Measurements from ENCODE around the gene ZSCAN16. TPM values are rescaled to one million over a fixed set of nuclear protein-coding genes. Genes with fewer than 3 reads are reported as not detected.
A peak's percentile ranks its signal among the peaks of the same experiment; 100 is the strongest.

ZSCAN16 gene
- polyA plus RNA-seq, 1 experiment, result 2.3 TPM

- POLR2A ChIA-PET, result interaction anchor here (0.8 kb wide), 1 partner anchor 16 kb away, joined by 3 read pairs; the partner anchor contains the start of gene ZKSCAN8
- CTCF ChIA-PET, result interaction anchor here (0.8 to 3.2 kb wide), 2 partner anchors 21 to 231 kb away, joined by 3 to 9 read pairs; no protein-coding TSS in a partner anchor
- no peak for TF ChIP-seq CTCF (IDR thresholded peaks at IDR 0.05; ENCODE audit: insufficient read depth, low read depth, low read length)
- Histone ChIP-seq H3K36me3 (ENCODE audit: control insufficient read depth, insufficient read depth, low read length) (no peaks in the 10 kb centered on the region; the same call in 1 of the 2 replicates), H3K27me3 (ENCODE audit: control insufficient read depth, insufficient read depth, low read length) (no peaks in the 10 kb centered on the region), H3K4me3 (ENCODE audit: low read depth, low read length) (no peak overlapping the region)
- DNase-seq (ENCODE audit: low read depth), result no peak
These were observed 992 bp downstream of the ZSCAN16 start for GRCh38 chr6:28125401-28125800.

GRCh38 chr6:28134015-28134414 is 9.6 kb downstream of the ZSCAN16 start:
- peak; percentile 55 for TF ChIP-seq CTCF (IDR thresholded peaks at IDR 0.05; ENCODE audit: insufficient read depth, low read depth, low read length)
- no peak overlapping the region for H3K4me3 ChIP-seq (ENCODE audit: low read depth, low read length)
- ChIA-PET CTCF (interaction anchor here (0.7 to 0.9 kb wide), 2 partner anchors 78 to 222 kb away, joined by 3 to 6 read pairs; no protein-coding TSS in a partner anchor), POLR2A (no interaction called here)
- DNase-seq (ENCODE audit: low read depth), result no peak
- no peaks in the 10 kb centered on the region for H3K27me3 ChIP-seq (ENCODE audit: control insufficient read depth, insufficient read depth, low read length)
- H3K36me3 ChIP-seq (ENCODE audit: control insufficient read depth, insufficient read depth, low read length), result peaks cover 1% of the 10 kb centered on the region; the same call in 1 of the 2 replicates

- Histone ChIP-seq H3K4me3 (ENCODE audit: low read depth, low read length) (no peak overlapping the region), H3K36me3 (ENCODE audit: control insufficient read depth, insufficient read depth, low read length) (peaks cover 1% of the 10 kb centered on the region; the same call in 1 of the 2 replicates), H3K27me3 (ENCODE audit: control insufficient read depth, insufficient read depth, low read length) (no peaks in the 10 kb centered on the region)
- TF ChIP-seq CTCF (IDR thresholded peaks at IDR 0.05; ENCODE audit: insufficient read depth, low read depth, low read length), result no peak
- ChIA-PET CTCF (no interaction called here), POLR2A (interaction anchor here (0.7 kb wide), 1 partner anchor 39 kb away, joined by 15 read pairs; no protein-coding TSS in a partner anchor)
- DNase-seq (ENCODE audit: low read depth), result no peak
These were observed 10.3 kb downstream of the ZSCAN16 start for GRCh38 chr6:28134716-28135115.

- no peak overlapping the region for H3K4me3 ChIP-seq (ENCODE audit: low read depth, low read length)
- H3K27me3 ChIP-seq (ENCODE audit: control insufficient read depth, insufficient read depth, low read length), result no peaks in the 10 kb centered on the region
- ChIA-PET CTCF (no interaction called here), POLR2A (no interaction called here)
- H3K36me3 ChIP-seq (ENCODE audit: control insufficient read depth, insufficient read depth, low read length), result peaks cover 1% of the 10 kb centered on the region; the same call in 1 of the 2 replicates
- no peak for DNase-seq (ENCODE audit: low read depth)
- TF ChIP-seq CTCF (IDR thresholded peaks at IDR 0.05; ENCODE audit: insufficient read depth, low read depth, low read length), result no peak
These were observed 11.0 kb downstream of the ZSCAN16 start for GRCh38 chr6:28135393-28135792.

GRCh38 chr6:28136585-28137504 is 12.4 kb downstream of the ZSCAN16 start:
- POLR2A ChIA-PET, result interaction anchor here (0.8 kb wide), 1 partner anchor 32 kb away, joined by 3 read pairs; no protein-coding TSS in a partner anchor

More at GRCh38 chr6:28136585-28137504, 12.4 kb downstream of the ZSCAN16 start:
- no peak for TF ChIP-seq CTCF (IDR thresholded peaks at IDR 0.05; ENCODE audit: insufficient read depth, low read depth, low read length)
- no peaks in the 10 kb centered on the region for H3K27me3 ChIP-seq (ENCODE audit: control insufficient read depth, insufficient read depth, low read length)
- H3K4me3 ChIP-seq (ENCODE audit: low read depth, low read length), result peak overlapping the region; percentile 76
- H3K36me3 ChIP-seq (ENCODE audit: control insufficient read depth, insufficient read depth, low read length), result peaks cover 1% of the 10 kb centered on the region; the same call in 1 of the 2 replicates
- CTCF ChIA-PET, result interaction anchor here (1.5 to 2.1 kb wide), 2 partner anchors 219 to 244 kb away, joined by 3 to 11 read pairs; no protein-coding TSS in a partner anchor
- no peak for DNase-seq (ENCODE audit: low read depth)

All from BJ (cell line).